H1 (cell line): Measurements from ENCODE around the gene RPS25. TPM values are rescaled to one million over a fixed set of nuclear protein-coding genes. Genes with fewer than 3 reads are reported as not detected.

Source experiments
- ASH2L ChIP-seq: fragments of 200-600, 300-600 bp; sonication (generic); IDR thresholded peaks from one replicate; pipeline ENCODE4 v1.7.1; 2017; ENCODE audit warnings: low read length
- ATF3 ChIP-seq: IDR thresholded peaks from 2 replicates; pipeline ENCODE4 v1.6.1; 2011; ENCODE audit warnings: low read depth, mild to moderate bottlenecking, low read length; ENCODE audit not compliant: insufficient read depth
- BACH1 ChIP-seq: IDR thresholded peaks from 2 replicates; pipeline ENCODE4 v1.6.1; 2012; ENCODE audit warnings: low read length, improper control_type of control experiment
- CHD2 ChIP-seq: IDR thresholded peaks from 2 replicates; pipeline ENCODE4 v1.6.1; 2012; ENCODE audit warnings: low read length, improper control_type of control experiment
- CREB1 ChIP-seq: IDR thresholded peaks from 2 replicates; pipeline ENCODE4 v1.6.1; 2012; ENCODE audit warnings: inconsistent platforms
- CTCF ChIP-seq, 3 experiments: IDR thresholded peaks; 1 replicate in 2 of 3; 2 replicates in 1 of 3; pipeline versions ENCODE4 v1.5.1 to v1.6.1; 2011; ENCODE audit warnings: low read length in 3 of 3, mild to moderate bottlenecking in 3 of 3, inconsistent platforms in 2 of 3, low read depth in 1 of 3, moderate library complexity in 1 of 3; ENCODE audit not compliant: insufficient read depth in 1 of 3; ENCODE audit errors: control extremely low read depth in 1 of 3
- RAD21 ChIP-seq, 2 experiments: IDR thresholded peaks in 1 of 2; conservative IDR thresholded peaks in 1 of 2; 2 replicates each; pipeline ENCODE4 v1.6.1; 2011; ENCODE audit warnings: low read depth in 2 of 2, low read length in 2 of 2, improper control_type of control experiment in 1 of 2, inconsistent platforms in 1 of 2, mild to moderate bottlenecking in 1 of 2, moderate library complexity in 1 of 2
- TEAD4 ChIP-seq: IDR thresholded peaks from 2 replicates; pipeline ENCODE4 v1.6.1; 2012; ENCODE audit warnings: low read depth, low read length, inconsistent platforms, mixed read lengths
- polyA plus RNA-seq, 7 experiments: library from polyadenylated mRNA; depleted of rRNA in 3 of 7; stranded (reverse) in 5 of 7; unstranded in 2 of 7; fragments of >200 nt in 5 of 7; fragments of 200-250 nt in 2 of 7; gene quantifications; 1 replicate in 5 of 7; 2 replicates in 1 of 7; 4 replicates in 1 of 7; pipeline versions ENCODE4 v1.2.1 to v1.2.3, GENCODE V29; 2011 to 2013; ENCODE audit warnings: missing spikeins in 2 of 7, mixed read lengths in 2 of 7
- total RNA-seq: library from RNA; stranded (reverse); fragmentation: NEBNext Ultra II Directional; extraction: Animal tissue kit (Norgen Biotek cat#: 25700); gene quantifications from 2 replicates; pipeline ENCODE4 v1.2.1, GENCODE V29; 2021

RPS25 gene
- total and polyA plus RNA-seq, 2 of the 8 experiments (the other 6 are each of a cell fraction or from before 2014, with no cell fraction given): 1,525 to 1,643 TPM

- TF ChIP-seq CTCF (IDR thresholded peaks at IDR 0.05; ENCODE audit: control extremely low read depth in 1 of 3, insufficient read depth in 1 of 3, low read depth in 1 of 3, low read length in 3 of 3) (peak; percentile 45 to 73 (median 49)), ATF3 (no peak), BACH1 (no peak), RAD21 (IDR thresholded peaks at IDR 0.05 in 1 of 2, conservative IDR thresholded peaks at IDR 0.05 in 1 of 2; ENCODE audit: low read depth in 2 of 2, low read length in 2 of 2) (peak; percentile 36 to 46), ASH2L (no peak), CREB1 (0 out of 2 replicates have a peak, but pooled peaks have one; percentile 14), CHD2 (no peak), TEAD4 (no peak)
- TF ChIP-seq, all 59 proteins: peak for 3
These were observed 47.2 kb upstream of the RPS25 start (continued) for GRCh38 chr11:119065369-119065768.
